ENCODE measurements around the gene GIMAP5.

The GIMAP5 gene

GRCh38 chr7:150737265-150738055 is at the start of gene GIMAP5:
TSS of gene GIMAP5 (plus strand) at chr7:150737418. CDS start at chr7:150740885, 3,467 bp downstream.
- Histone ChIP-seq H3K4me2 (no peak within 1 kb of the TSS), H3K27me3 (ENCODE audit: insufficient read depth, low read depth) (no peaks in the 10 kb centered on the region), H4K20me1 (ENCODE audit: insufficient read depth) (no peaks in the 10 kb centered on the region), H3K27ac (no peak within 1 kb of the TSS), H3K9ac (no peak within 1 kb of the TSS), H2AFZ (ENCODE audit: low read depth) (no peak within 1 kb of the TSS), H3K4me1 (ENCODE audit: low read depth, poor library complexity, severe bottlenecking) (no peaks in the 10 kb centered on the region), H3K36me3 (ENCODE audit: insufficient read depth) (no peaks in the 10 kb centered on the region), H3K4me3 (IDR thresholded peaks at IDR 0.05; ENCODE audit: insufficient read depth, low read depth, low read length) (no peak within 1 kb of the TSS), H3K79me2 (ENCODE audit: insufficient read depth, low read depth) (no peaks in the 10 kb centered on the region)
- TF ChIP-seq, protein P1, sequence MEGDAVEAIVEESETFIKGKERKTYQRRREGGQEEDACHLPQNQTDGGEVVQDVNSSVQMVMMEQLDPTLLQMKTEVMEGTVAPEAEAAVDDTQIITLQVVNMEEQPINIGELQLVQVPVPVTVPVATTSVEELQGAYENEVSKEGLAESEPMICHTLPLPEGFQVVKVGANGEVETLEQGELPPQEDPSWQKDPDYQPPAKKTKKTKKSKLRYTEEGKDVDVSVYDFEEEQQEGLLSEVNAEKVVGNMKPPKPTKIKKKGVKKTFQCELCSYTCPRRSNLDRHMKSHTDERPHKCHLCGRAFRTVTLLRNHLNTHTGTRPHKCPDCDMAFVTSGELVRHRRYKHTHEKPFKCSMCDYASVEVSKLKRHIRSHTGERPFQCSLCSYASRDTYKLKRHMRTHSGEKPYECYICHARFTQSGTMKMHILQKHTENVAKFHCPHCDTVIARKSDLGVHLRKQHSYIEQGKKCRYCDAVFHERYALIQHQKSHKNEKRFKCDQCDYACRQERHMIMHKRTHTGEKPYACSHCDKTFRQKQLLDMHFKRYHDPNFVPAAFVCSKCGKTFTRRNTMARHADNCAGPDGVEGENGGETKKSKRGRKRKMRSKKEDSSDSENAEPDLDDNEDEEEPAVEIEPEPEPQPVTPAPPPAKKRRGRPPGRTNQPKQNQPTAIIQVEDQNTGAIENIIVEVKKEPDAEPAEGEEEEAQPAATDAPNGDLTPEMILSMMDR (conservative IDR thresholded peaks at IDR 0.05; ENCODE audit: low read depth, low read length), result no peak

- Histone ChIP-seq H4K20me1 (ENCODE audit: insufficient read depth) (no peaks in the 10 kb centered on the region), H3K4me1 (ENCODE audit: low read depth, poor library complexity, severe bottlenecking) (peaks cover 13% of the 10 kb centered on the region), H3K27me3 (ENCODE audit: insufficient read depth, low read depth) (no peaks in the 10 kb centered on the region), H2AFZ (ENCODE audit: low read depth) (no peak overlapping the region), H3K4me3 (IDR thresholded peaks at IDR 0.05; ENCODE audit: insufficient read depth, low read depth, low read length) (no peak overlapping the region), H3K79me2 (ENCODE audit: insufficient read depth, low read depth) (no peaks in the 10 kb centered on the region), H3K27ac (no peak overlapping the region), H3K4me2 (no peak overlapping the region), H3K9ac (no peak overlapping the region), H3K36me3 (ENCODE audit: insufficient read depth) (no peaks in the 10 kb centered on the region)
- TF ChIP-seq, protein P1 (conservative IDR thresholded peaks at IDR 0.05; ENCODE audit: low read depth, low read length), result no peak
Measured at GRCh38 chr7:150688630-150689029, 48.6 kb upstream of the GIMAP5 start.

GRCh38 chr7:150695654-150696053 is 41.6 kb upstream of the GIMAP5 start:
- H4K20me1 ChIP-seq (ENCODE audit: insufficient read depth), result no peaks in the 10 kb centered on the region
- TF ChIP-seq, protein P1 (conservative IDR thresholded peaks at IDR 0.05; ENCODE audit: low read depth, low read length), result no peak
- no peaks in the 10 kb centered on the region for H3K36me3 ChIP-seq (ENCODE audit: insufficient read depth)
- no peak overlapping the region for H3K9ac ChIP-seq
- no peak overlapping the region for H2AFZ ChIP-seq (ENCODE audit: low read depth)
- no peaks in the 10 kb centered on the region for H3K4me1 ChIP-seq (ENCODE audit: low read depth, poor library complexity, severe bottlenecking)
- H3K27me3 ChIP-seq (ENCODE audit: insufficient read depth, low read depth), result no peaks in the 10 kb centered on the region
- H3K4me3 ChIP-seq (IDR thresholded peaks at IDR 0.05; ENCODE audit: insufficient read depth, low read depth, low read length), result no peak overlapping the region
- H3K27ac ChIP-seq, result no peak overlapping the region
- H3K79me2 ChIP-seq (ENCODE audit: insufficient read depth, low read depth), result no peaks in the 10 kb centered on the region
- no peak overlapping the region for H3K4me2 ChIP-seq

DNA sequence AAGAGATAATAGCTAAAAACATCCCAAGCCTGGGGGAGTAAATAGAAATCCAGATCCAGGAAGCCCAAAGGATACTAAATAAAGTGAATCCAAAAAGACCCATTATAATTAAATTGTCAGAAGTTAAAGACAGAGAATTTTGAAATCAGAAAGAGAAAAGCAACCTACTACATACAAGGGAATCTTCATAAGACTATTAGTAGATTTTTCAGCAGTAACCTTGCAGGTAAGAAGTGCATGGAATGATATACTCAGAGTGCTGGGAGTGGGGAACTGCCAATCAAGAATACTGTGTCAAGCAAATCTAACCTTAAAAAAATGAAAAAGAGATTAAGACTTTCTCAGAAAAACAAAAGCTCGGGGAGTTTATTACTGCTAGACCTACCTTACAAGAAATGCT is 34.0 kb upstream of the GIMAP5 start:
- no peaks in the 10 kb centered on the region for H4K20me1 ChIP-seq (ENCODE audit: insufficient read depth)
- H3K4me2 ChIP-seq, result no peak overlapping the region
- no peaks in the 10 kb centered on the region for H3K27me3 ChIP-seq (ENCODE audit: insufficient read depth, low read depth)
- H2AFZ ChIP-seq (ENCODE audit: low read depth), result no peak overlapping the region
- TF ChIP-seq, protein P1 (conservative IDR thresholded peaks at IDR 0.05; ENCODE audit: low read depth, low read length), result no peak
- H3K36me3 ChIP-seq (ENCODE audit: insufficient read depth), result no peaks in the 10 kb centered on the region
- H3K4me1 ChIP-seq (ENCODE audit: low read depth, poor library complexity, severe bottlenecking), result no peaks in the 10 kb centered on the region
- H3K4me3 ChIP-seq (IDR thresholded peaks at IDR 0.05; ENCODE audit: insufficient read depth, low read depth, low read length), result no peak overlapping the region
- no peak overlapping the region for H3K27ac ChIP-seq
- no peaks in the 10 kb centered on the region for H3K79me2 ChIP-seq (ENCODE audit: insufficient read depth, low read depth)
- no peak overlapping the region for H3K9ac ChIP-seq

All from KMS-11 (cell line).